Lung (tissue), 12 donors: ENCODE data around the gene B9D2. TPM values are rescaled to one million over a fixed set of nuclear protein-coding genes. Genes with fewer than 3 reads are reported as not detected.
"Not testable (repeated sequence)": the region's sequence is repeated elsewhere in the genome, so short reads cannot be mapped to it uniquely, and the experiment has no call there.

Experiments
- ATAC-seq: fragments of 200-7000 bp; cut with Tn5 transposase; one replicate; pipeline ENCODE4 v1.9.1; 2020; ENCODE audit warnings: moderate number of reproducible peaks; ENCODE audit not compliant: insufficient read depth, low FRiP score
- DNase-seq, 3 donors: peaks; one replicate each; pipeline ENCODE4 v3.0.0-alpha.2; 2013 to 2017
- H3K27ac ChIP-seq, 2 donors: one replicate each; pipeline ENCODE4 v1.5.1; 2013; ENCODE audit warnings: mild to moderate bottlenecking in 2 of 2, moderate library complexity in 2 of 2, control low read depth in 1 of 2, inconsistent platforms in 1 of 2, low read depth in 1 of 2, low read length in 1 of 2
- H3K27me3 ChIP-seq, 3 donors: one replicate each; pipeline ENCODE4 v1.5.1; 2013; ENCODE audit warnings: low read length in 2 of 3; ENCODE audit not compliant: control insufficient read depth in 3 of 3, insufficient read depth in 3 of 3
- H3K36me3 ChIP-seq, 4 donors: one replicate each; pipeline ENCODE4 v1.5.1; 2013; ENCODE audit warnings: low read length in 4 of 4, mild to moderate bottlenecking in 1 of 4, moderate library complexity in 1 of 4; ENCODE audit not compliant: control insufficient read depth in 4 of 4, insufficient read depth in 4 of 4
- H3K4me1 ChIP-seq, 5 donors: one replicate each; pipeline ENCODE4 v1.5.1; 2013; ENCODE audit warnings: low read length in 5 of 5, mild to moderate bottlenecking in 2 of 5, moderate library complexity in 1 of 5; ENCODE audit not compliant: control insufficient read depth in 5 of 5, insufficient read depth in 5 of 5
- H3K4me3 ChIP-seq: one replicate; pipeline ENCODE4 v1.5.1; 2013; ENCODE audit warnings: mild to moderate bottlenecking, control low read depth, moderate library complexity
- H3K9ac ChIP-seq, 2 donors: one replicate each; pipeline ENCODE4 v1.5.1; 2013; ENCODE audit warnings: low read length in 2 of 2, control low read depth in 1 of 2; ENCODE audit not compliant: insufficient read depth in 1 of 2
- H3K9me3 ChIP-seq, 4 donors: one replicate each; pipeline ENCODE4 v1.5.1; 2013; ENCODE audit warnings: low read length in 3 of 4, mild to moderate bottlenecking in 1 of 4, moderate library complexity in 1 of 4; ENCODE audit not compliant: control insufficient read depth in 4 of 4, insufficient read depth in 3 of 4
- WGBS, 2 donors: extraction: QIAGEN DNeasy Blood & Tissue Kit; methylation state at CpG; one replicate each; pipeline ENCODE4 v1.1.7; 2013; 5-methylcytosine and 5-hydroxymethylcytosine counted together
- polyA plus RNA-seq, 2 donors: library from polyadenylated mRNA; stranded (reverse); fragments of 200-250 nt; gene quantifications; one replicate each; pipeline ENCODE4 v1.2.1, GENCODE V29; 2013
- total RNA-seq, 2 donors: library from RNA; depleted of rRNA in 1 of 2; stranded (reverse); fragments of >200 nt in 1 of 2; gene quantifications; one replicate each; pipeline ENCODE4 v1.2.1, GENCODE V29; 2014 to 2021
- TF ChIP-seq, protein P1 (sequence below): IDR thresholded peaks from 2 replicates; pipeline ENCODE4 v1.5.1; 2012; ENCODE audit warnings: mild to moderate bottlenecking; ENCODE audit errors: control extremely low read depth, extremely low read depth
- donor health status: control.
- donor health status: control.
- donor health status: Bipolar disorder and iron deficiency.
- donor health status: healthy.
- donor health status: DM: yes; HTN: yes; CAD: no.

The B9D2 gene
- total and polyA plus RNA-seq, 4 donors, result 10.2 to 18.6 (median 14.0) TPM

DNA sequence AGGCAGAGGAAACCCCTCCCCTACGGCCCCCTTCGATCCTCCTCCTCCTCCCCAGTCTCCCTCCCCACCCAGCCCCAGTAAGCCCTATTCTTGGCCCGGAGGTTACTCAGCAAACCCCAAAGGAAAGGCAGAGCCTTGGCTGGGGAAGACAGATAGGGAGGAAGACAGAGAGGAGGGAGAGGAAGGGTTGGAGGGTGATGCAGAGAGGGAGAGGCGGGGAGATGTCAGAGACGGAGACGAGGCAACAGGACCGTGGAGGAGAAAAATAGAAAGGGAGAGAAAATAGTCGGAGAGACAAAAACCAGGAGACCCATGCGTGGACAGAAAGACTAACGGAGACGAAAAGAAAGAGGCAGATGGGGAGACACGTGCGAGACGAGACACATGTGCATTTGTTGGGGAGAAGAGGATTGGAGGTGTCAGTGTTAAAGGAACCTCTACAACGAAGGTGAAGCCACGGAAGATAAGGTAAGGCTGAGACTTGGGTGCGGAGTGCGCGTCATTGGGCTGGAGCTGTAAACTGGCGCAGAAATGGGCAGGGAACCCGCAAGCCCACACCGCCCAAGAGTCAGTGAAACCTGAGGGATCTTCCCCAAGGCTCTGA, 13.1 kb downstream of the B9D2 start:
- ATAC-seq, result no peak
- Histone ChIP-seq H3K9me3 (peaks cover 0 to 2% (median 0%) of the 10 kb centered on the region in 4 donors), H3K36me3 (peaks cover 0 to 2% (median 0%) of the 10 kb centered on the region in 4 donors), H3K4me1 (peaks cover 0 to 32% (median 9%) of the 10 kb centered on the region in 5 donors), H3K27me3 (peaks cover 0 to 15% (median 0%) of the 10 kb centered on the region in 3 donors), H3K9ac (peak overlapping the region in 1 of 2 donors; percentile 19), H3K4me3 (peak overlapping the region; percentile 85), H3K27ac (peak overlapping the region in 1 of 2 donors; percentile 57)
- TF ChIP-seq, protein P1, sequence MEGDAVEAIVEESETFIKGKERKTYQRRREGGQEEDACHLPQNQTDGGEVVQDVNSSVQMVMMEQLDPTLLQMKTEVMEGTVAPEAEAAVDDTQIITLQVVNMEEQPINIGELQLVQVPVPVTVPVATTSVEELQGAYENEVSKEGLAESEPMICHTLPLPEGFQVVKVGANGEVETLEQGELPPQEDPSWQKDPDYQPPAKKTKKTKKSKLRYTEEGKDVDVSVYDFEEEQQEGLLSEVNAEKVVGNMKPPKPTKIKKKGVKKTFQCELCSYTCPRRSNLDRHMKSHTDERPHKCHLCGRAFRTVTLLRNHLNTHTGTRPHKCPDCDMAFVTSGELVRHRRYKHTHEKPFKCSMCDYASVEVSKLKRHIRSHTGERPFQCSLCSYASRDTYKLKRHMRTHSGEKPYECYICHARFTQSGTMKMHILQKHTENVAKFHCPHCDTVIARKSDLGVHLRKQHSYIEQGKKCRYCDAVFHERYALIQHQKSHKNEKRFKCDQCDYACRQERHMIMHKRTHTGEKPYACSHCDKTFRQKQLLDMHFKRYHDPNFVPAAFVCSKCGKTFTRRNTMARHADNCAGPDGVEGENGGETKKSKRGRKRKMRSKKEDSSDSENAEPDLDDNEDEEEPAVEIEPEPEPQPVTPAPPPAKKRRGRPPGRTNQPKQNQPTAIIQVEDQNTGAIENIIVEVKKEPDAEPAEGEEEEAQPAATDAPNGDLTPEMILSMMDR, result no peak
- DNase-seq, result peak in 1 of 3 donors; percentile 11
- 4 to 6% methylated on average over 22 of the region's 22 CpGs for WGBS, 2 donors

DNA sequence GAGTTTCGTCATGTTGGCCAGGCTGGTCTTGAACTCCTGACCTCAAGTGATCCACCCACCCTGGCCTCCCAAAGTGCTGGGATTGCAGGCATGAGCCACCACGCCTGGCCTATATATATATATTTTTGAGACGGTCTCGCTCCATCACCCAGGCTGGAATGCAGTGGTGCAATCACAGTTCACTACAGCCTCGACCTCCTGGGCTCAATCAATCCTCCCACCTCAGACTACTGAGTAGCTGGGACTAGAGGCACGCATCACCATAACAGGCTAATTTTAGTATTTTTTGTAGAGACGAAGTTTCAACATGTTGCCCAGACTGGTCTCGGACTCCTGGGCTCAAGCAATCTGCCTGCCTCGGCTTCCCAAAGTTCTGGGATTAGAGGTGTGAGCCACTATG, 17.0 kb downstream of the B9D2 start:
- peaks cover 1 to 21% (median 7%) of the 10 kb centered on the region in 4 donors for H3K36me3 ChIP-seq
- not testable (repeated sequence) for DNase-seq, H3K9me3 ChIP-seq, H3K27me3 ChIP-seq, H3K4me3 ChIP-seq, H3K27ac ChIP-seq, H3K4me1 ChIP-seq, H3K9ac ChIP-seq, ATAC-seq
- WGBS, 2 donors, result 95 to 96% methylated on average over 9 of the region's 9 CpGs

DNA sequence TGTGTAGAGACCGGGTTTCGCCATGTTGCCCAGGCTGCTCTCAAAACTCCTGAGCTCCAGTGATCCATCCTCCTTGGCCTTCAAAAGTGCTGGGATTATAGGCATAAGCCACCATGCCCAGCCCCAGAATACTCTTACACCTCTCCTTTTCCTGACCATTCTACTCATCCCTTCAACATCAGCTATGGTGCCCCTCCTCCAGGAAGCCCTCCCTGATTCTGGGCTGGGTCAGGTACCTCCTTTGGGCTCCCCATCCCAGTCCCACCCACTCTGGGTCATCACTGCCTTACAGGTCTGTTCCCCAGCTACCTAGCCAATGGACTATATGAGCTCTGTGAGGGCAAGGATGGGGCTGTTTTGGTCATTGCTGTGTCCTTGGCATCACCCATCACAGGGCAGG, 19.8 kb downstream of the B9D2 start:
- peaks cover 4 to 25% (median 8%) of the 10 kb centered on the region in 4 donors for H3K36me3 ChIP-seq
- no peaks in the 10 kb centered on the region for H3K4me1 ChIP-seq
- DNase-seq (no peak), ATAC-seq (no peak)
- WGBS, 2 donors, result 94 to 100% methylated on average over 2 of the region's 2 CpGs
- H3K27ac ChIP-seq, result no peak overlapping the region
- H3K9me3 ChIP-seq, result no peaks in the 10 kb centered on the region
- H3K27me3 ChIP-seq, result no peaks in the 10 kb centered on the region
- no peak overlapping the region for H3K9ac ChIP-seq
- TF ChIP-seq, protein P1, result no peak
- H3K4me3 ChIP-seq, result no peak overlapping the region

DNA sequence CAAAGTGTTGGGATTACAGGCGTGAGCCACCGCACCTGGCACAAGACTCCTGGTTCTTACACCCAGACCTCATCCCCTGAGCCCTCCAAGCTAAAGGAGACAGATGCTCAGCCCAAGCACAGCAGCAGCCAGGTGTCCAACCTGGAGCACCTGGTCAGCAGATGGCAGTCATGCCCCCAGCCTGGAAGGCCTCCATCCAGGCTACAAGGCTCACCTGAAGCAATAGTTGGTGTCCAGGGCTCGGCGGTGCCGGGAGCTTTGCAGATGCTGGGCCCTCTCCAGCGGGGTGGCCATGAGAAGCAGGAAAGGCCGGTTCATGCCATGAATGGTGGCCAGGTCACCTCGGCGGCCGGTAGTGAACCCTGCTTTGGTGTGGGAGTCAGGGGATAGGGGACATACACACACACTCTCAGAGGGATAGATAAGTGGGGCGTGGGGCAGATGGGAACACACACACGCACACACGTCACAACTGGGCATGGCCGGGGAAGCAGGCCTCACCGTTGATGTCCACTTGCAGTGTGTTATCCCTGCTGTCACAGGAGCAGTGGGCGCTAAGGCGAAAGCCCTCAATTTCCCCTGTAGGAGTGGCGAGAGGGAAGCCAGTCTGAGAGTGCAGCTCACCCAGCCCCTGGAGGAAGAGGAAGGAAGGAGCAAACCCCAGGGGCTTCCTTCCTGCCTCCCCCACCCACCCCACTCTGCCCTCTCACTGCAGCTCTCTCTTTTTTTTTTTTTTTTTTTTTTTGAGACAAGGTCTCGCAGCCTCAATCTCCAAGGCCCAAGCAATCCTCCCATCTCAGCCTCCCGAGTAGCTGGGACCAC, 22.1 kb downstream of the B9D2 start:
- H3K36me3 ChIP-seq, result peaks cover 4 to 23% (median 11%) of the 10 kb centered on the region in 4 donors
- no peaks in the 10 kb centered on the region for H3K27me3 ChIP-seq
- ATAC-seq (no peak), DNase-seq (no peak)
- H3K9me3 ChIP-seq, result no peaks in the 10 kb centered on the region
- no peaks in the 10 kb centered on the region for H3K4me1 ChIP-seq
- no peak overlapping the region for H3K9ac ChIP-seq
- TF ChIP-seq, protein P1, result no peak
- peak overlapping the region in 1 of 2 donors; percentile 0 for H3K27ac ChIP-seq
- 68 to 73% methylated on average over 20 of the region's 20 CpGs for WGBS, 2 donors
- no peak overlapping the region for H3K4me3 ChIP-seq
